ENCODE data around the gene KCNT2. TPM values are rescaled to one million over a fixed set of nuclear protein-coding genes. Genes with fewer than 3 reads are reported as not detected.

KCNT2 gene
- total and polyA plus RNA-seq, 5 donors from 2014 or later, result not detected

DNA sequence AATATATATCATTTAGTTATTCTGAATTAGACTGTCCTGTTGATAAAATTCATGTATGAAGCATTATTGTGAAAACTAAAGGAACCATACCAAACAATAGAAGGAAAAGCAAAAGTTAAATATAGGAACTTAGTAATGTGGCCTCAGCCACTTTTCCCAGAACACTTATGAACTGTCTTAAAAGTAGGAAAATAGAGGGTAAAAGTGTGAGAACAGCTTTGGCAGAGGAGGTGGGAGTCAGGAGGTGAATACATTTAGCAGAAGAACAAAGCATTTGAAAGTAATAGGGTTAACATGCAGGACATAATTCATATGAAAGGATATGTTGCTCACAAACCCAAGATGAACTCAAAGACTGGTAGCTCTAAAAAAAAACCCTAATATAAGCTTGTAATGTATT is 121.9 kb downstream of the KCNT2 start:
- H3K9me3 Mint-ChIP-seq, result peaks cover 0 to 15% (median 0%) of the 10 kb centered on the region in 7 donors
- no peak overlapping the region for H3K27ac Mint-ChIP-seq
- Histone ChIP-seq H3K4me3 (ENCODE audit: low read depth, low read length) (no peak overlapping the region), H3K36me3 (ENCODE audit: control insufficient read depth, insufficient read depth, low read length) (no peaks in the 10 kb centered on the region), H3K27ac (ENCODE audit: insufficient read depth, low read length, poor library complexity, severe bottlenecking) (no peak overlapping the region), H3K9me3 (ENCODE audit: control insufficient read depth in 2 of 2, low read length in 2 of 2) (no peaks in the 10 kb centered on the region), H3K4me1 (ENCODE audit: control insufficient read depth, insufficient read depth, low read length, poor library complexity, severe bottlenecking) (no peaks in the 10 kb centered on the region), H3K27me3 (ENCODE audit: control insufficient read depth, insufficient read depth, low read length) (no peaks in the 10 kb centered on the region)
- no peaks in the 10 kb centered on the region for H3K27me3 Mint-ChIP-seq
- DNase-seq (no peak), ATAC-seq (ENCODE audit: low read depth in 2 of 2) (no peak)
- H3K36me3 Mint-ChIP-seq, result no peaks in the 10 kb centered on the region
- H3K4me1 Mint-ChIP-seq, result no peaks in the 10 kb centered on the region
- H3K4me3 Mint-ChIP-seq, result no peak overlapping the region

DNA sequence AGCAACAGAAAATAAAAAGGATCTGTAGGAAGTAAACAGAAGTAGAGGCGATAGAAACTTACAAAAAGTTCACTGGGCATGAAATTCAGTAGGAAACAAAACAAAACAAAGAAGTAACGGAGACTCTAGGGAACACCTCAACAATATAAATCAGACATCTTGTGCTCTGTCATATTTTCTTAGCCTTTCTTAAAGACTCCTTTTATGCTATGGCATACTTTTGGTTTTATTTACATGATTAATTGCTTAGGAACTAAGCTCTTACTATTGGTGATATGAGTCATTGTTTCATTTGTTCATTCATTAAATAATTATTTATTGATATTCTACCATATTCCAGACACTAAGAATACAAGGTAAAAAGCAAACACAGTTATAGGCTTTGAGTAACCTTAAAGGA is 126.6 kb downstream of the KCNT2 start:
- no peak for DNase-seq
- no peaks in the 10 kb centered on the region for H3K27me3 Mint-ChIP-seq
- H3K27ac ChIP-seq (ENCODE audit: insufficient read depth, low read length, poor library complexity, severe bottlenecking), result no peak overlapping the region

DNA sequence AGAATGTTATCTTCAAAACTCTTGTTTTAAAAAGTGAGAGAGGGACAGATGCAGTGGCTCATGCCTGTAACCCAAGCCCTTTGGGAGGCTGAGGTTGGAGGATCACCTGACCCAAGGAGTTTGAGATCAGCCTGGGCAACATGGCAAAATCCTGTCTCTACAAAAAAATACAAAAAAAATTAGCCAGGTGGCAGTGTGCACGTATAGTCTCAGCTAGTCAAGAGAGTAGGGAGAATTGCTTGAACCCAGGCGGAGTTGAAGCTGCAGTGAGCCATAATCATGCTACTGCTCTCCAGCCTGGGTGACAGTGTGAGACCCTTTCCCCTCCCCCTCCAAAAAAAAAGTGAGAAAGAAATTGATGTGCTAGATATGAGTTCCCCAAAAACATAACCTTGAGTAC is 131.0 kb downstream of the KCNT2 start:
- H3K4me3 ChIP-seq (ENCODE audit: low read depth, low read length), result no peak overlapping the region
- no peaks in the 10 kb centered on the region for H3K27me3 ChIP-seq (ENCODE audit: control insufficient read depth, insufficient read depth, low read length)
- H3K27me3 Mint-ChIP-seq, result no peaks in the 10 kb centered on the region
- no peaks in the 10 kb centered on the region for H3K36me3 ChIP-seq (ENCODE audit: control insufficient read depth, insufficient read depth, low read length)
- H3K4me1 ChIP-seq (ENCODE audit: control insufficient read depth, insufficient read depth, low read length, poor library complexity, severe bottlenecking), result no peaks in the 10 kb centered on the region
- peaks cover 0 to 9% (median 2%) of the 10 kb centered on the region in 7 donors for H3K9me3 Mint-ChIP-seq
- H3K4me1 Mint-ChIP-seq, result no peaks in the 10 kb centered on the region
- no peaks in the 10 kb centered on the region for H3K36me3 Mint-ChIP-seq
- ATAC-seq (ENCODE audit: low read depth in 2 of 2) (no peak), DNase-seq (no peak)
- no peaks in the 10 kb centered on the region for H3K9me3 ChIP-seq (ENCODE audit: control insufficient read depth in 2 of 2, low read length in 2 of 2)
- H3K4me3 Mint-ChIP-seq, result no peak overlapping the region
- no peak overlapping the region for H3K27ac ChIP-seq (ENCODE audit: insufficient read depth, low read length, poor library complexity, severe bottlenecking)
- no peak overlapping the region for H3K27ac Mint-ChIP-seq

More for the DNA sequence above, 126.6 kb downstream of the KCNT2 start:
- H3K27ac Mint-ChIP-seq, result no peak overlapping the region
- ATAC-seq (ENCODE audit: low read depth in 2 of 2), result no peak
- no peaks in the 10 kb centered on the region for H3K9me3 ChIP-seq (ENCODE audit: control insufficient read depth in 2 of 2, low read length in 2 of 2)
- H3K36me3 ChIP-seq (ENCODE audit: control insufficient read depth, insufficient read depth, low read length), result no peaks in the 10 kb centered on the region
- no peaks in the 10 kb centered on the region for H3K27me3 ChIP-seq (ENCODE audit: control insufficient read depth, insufficient read depth, low read length)
- H3K4me1 Mint-ChIP-seq, result no peaks in the 10 kb centered on the region
- H3K4me1 ChIP-seq (ENCODE audit: control insufficient read depth, insufficient read depth, low read length, poor library complexity, severe bottlenecking), result no peaks in the 10 kb centered on the region
- H3K36me3 Mint-ChIP-seq, result no peaks in the 10 kb centered on the region
- H3K9me3 Mint-ChIP-seq, result peaks cover 0 to 13% (median 2%) of the 10 kb centered on the region in 7 donors
- H3K4me3 Mint-ChIP-seq, result no peak overlapping the region
- no peak overlapping the region for H3K4me3 ChIP-seq (ENCODE audit: low read depth, low read length)

GRCh38 chr1:196467230-196467925 is 140.9 kb downstream of the KCNT2 start:
- Mint-ChIP-seq H3K27me3 (no peaks in the 10 kb centered on the region), H3K4me3 (no peak overlapping the region), H3K36me3 (no peaks in the 10 kb centered on the region), H3K27ac (no peak overlapping the region), H3K4me1 (no peaks in the 10 kb centered on the region), H3K9me3 (peaks cover 0 to 2% (median 0%) of the 10 kb centered on the region in 7 donors)
- Histone ChIP-seq H3K9me3 (ENCODE audit: control insufficient read depth in 2 of 2, low read length in 2 of 2) (no peaks in the 10 kb centered on the region), H3K27ac (ENCODE audit: insufficient read depth, low read length, poor library complexity, severe bottlenecking) (no peak overlapping the region), H3K4me1 (ENCODE audit: control insufficient read depth, insufficient read depth, low read length, poor library complexity, severe bottlenecking) (no peaks in the 10 kb centered on the region), H3K36me3 (ENCODE audit: control insufficient read depth, insufficient read depth, low read length) (no peaks in the 10 kb centered on the region), H3K4me3 (ENCODE audit: low read depth, low read length) (no peak overlapping the region), H3K27me3 (ENCODE audit: control insufficient read depth, insufficient read depth, low read length) (no peaks in the 10 kb centered on the region)
- DNase-seq (no peak), ATAC-seq (ENCODE audit: low read depth in 2 of 2) (no peak)

DNA sequence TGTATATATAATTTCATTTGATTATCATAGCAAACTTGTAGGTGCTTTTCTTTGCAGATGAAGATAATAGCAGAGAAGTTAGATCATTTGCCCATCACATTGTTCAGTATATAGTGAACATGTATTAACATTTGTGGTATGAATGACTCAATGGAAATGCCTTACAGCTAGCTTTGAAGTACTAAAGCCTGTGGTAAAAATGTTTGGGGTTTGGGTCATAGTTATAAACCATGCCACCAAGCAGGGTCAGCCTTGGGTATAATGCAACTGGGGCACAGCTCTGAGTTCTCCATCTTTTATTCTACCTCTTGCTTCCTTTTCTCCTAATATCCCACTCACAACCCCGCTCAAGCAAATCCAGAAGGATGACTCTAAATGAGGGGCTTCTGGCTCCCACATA is 141.6 kb downstream of the KCNT2 start:
- Mint-ChIP-seq H3K36me3 (no peaks in the 10 kb centered on the region), H3K4me3 (no peak overlapping the region), H3K9me3 (peaks cover 0 to 2% (median 0%) of the 10 kb centered on the region in 7 donors), H3K4me1 (no peaks in the 10 kb centered on the region), H3K27me3 (no peaks in the 10 kb centered on the region), H3K27ac (no peak overlapping the region)
- H3K9me3 ChIP-seq (ENCODE audit: control insufficient read depth in 2 of 2, low read length in 2 of 2), result no peaks in the 10 kb centered on the region
- no peak overlapping the region for H3K4me3 ChIP-seq (ENCODE audit: low read depth, low read length)
- H3K4me1 ChIP-seq (ENCODE audit: control insufficient read depth, insufficient read depth, low read length, poor library complexity, severe bottlenecking), result no peaks in the 10 kb centered on the region
- no peak for ATAC-seq (ENCODE audit: low read depth in 2 of 2)
- H3K27ac ChIP-seq (ENCODE audit: insufficient read depth, low read length, poor library complexity, severe bottlenecking), result no peak overlapping the region
- no peaks in the 10 kb centered on the region for H3K27me3 ChIP-seq (ENCODE audit: control insufficient read depth, insufficient read depth, low read length)
- H3K36me3 ChIP-seq (ENCODE audit: control insufficient read depth, insufficient read depth, low read length), result no peaks in the 10 kb centered on the region
- no peak for DNase-seq

- H3K4me3 Mint-ChIP-seq, result no peak overlapping the region
- H3K36me3 Mint-ChIP-seq, result no peaks in the 10 kb centered on the region
- no peaks in the 10 kb centered on the region for H3K27me3 Mint-ChIP-seq
- no peaks in the 10 kb centered on the region for H3K4me1 ChIP-seq (ENCODE audit: control insufficient read depth, insufficient read depth, low read length, poor library complexity, severe bottlenecking)
- no peak overlapping the region for H3K27ac Mint-ChIP-seq
- no peaks in the 10 kb centered on the region for H3K36me3 ChIP-seq (ENCODE audit: control insufficient read depth, insufficient read depth, low read length)
- H3K4me1 Mint-ChIP-seq, result no peaks in the 10 kb centered on the region
- DNase-seq (no peak), ATAC-seq (ENCODE audit: low read depth in 2 of 2) (no peak)
- no peak overlapping the region for H3K4me3 ChIP-seq (ENCODE audit: low read depth, low read length)
- H3K9me3 ChIP-seq (ENCODE audit: control insufficient read depth in 2 of 2, low read length in 2 of 2), result no peaks in the 10 kb centered on the region
- H3K27me3 ChIP-seq (ENCODE audit: control insufficient read depth, insufficient read depth, low read length), result no peaks in the 10 kb centered on the region
- no peak overlapping the region for H3K27ac ChIP-seq (ENCODE audit: insufficient read depth, low read length, poor library complexity, severe bottlenecking)
- peaks cover 0 to 2% (median 0%) of the 10 kb centered on the region in 7 donors for H3K9me3 Mint-ChIP-seq
Observed at GRCh38 chr1:196466166-196466565, 142.1 kb downstream of the KCNT2 start.

- H3K36me3 Mint-ChIP-seq, result no peaks in the 10 kb centered on the region
- H3K27me3 Mint-ChIP-seq, result no peaks in the 10 kb centered on the region
- no peak overlapping the region for H3K27ac ChIP-seq (ENCODE audit: insufficient read depth, low read length, poor library complexity, severe bottlenecking)
- H3K9me3 ChIP-seq (ENCODE audit: control insufficient read depth in 2 of 2, low read length in 2 of 2), result no peaks in the 10 kb centered on the region
- H3K36me3 ChIP-seq (ENCODE audit: control insufficient read depth, insufficient read depth, low read length), result no peaks in the 10 kb centered on the region
- no peak overlapping the region for H3K4me3 ChIP-seq (ENCODE audit: low read depth, low read length)
- peaks cover 0 to 2% (median 0%) of the 10 kb centered on the region in 7 donors for H3K9me3 Mint-ChIP-seq
- DNase-seq, result no peak
- H3K4me3 Mint-ChIP-seq, result no peak overlapping the region
- H3K4me1 Mint-ChIP-seq, result no peaks in the 10 kb centered on the region
- no peaks in the 10 kb centered on the region for H3K4me1 ChIP-seq (ENCODE audit: control insufficient read depth, insufficient read depth, low read length, poor library complexity, severe bottlenecking)
- ATAC-seq (ENCODE audit: low read depth in 2 of 2), result no peak
- no peaks in the 10 kb centered on the region for H3K27me3 ChIP-seq (ENCODE audit: control insufficient read depth, insufficient read depth, low read length)
- H3K27ac Mint-ChIP-seq, result no peak overlapping the region
Observed at GRCh38 chr1:196464480-196464941, 143.7 kb downstream of the KCNT2 start.

GRCh38 chr1:196462086-196462485 is 146.2 kb downstream of the KCNT2 start:
- ATAC-seq (ENCODE audit: low read depth in 2 of 2), result no peak
- Histone ChIP-seq H3K9me3 (ENCODE audit: control insufficient read depth in 2 of 2, low read length in 2 of 2) (no peaks in the 10 kb centered on the region), H3K4me3 (ENCODE audit: low read depth, low read length) (no peak overlapping the region), H3K36me3 (ENCODE audit: control insufficient read depth, insufficient read depth, low read length) (no peaks in the 10 kb centered on the region), H3K4me1 (ENCODE audit: control insufficient read depth, insufficient read depth, low read length, poor library complexity, severe bottlenecking) (no peaks in the 10 kb centered on the region), H3K27me3 (ENCODE audit: control insufficient read depth, insufficient read depth, low read length) (no peaks in the 10 kb centered on the region), H3K27ac (ENCODE audit: insufficient read depth, low read length, poor library complexity, severe bottlenecking) (no peak overlapping the region)
- H3K27ac Mint-ChIP-seq, result no peak overlapping the region
- no peak for DNase-seq
- H3K9me3 Mint-ChIP-seq, result peaks cover 0 to 2% (median 0%) of the 10 kb centered on the region in 7 donors
- no peaks in the 10 kb centered on the region for H3K27me3 Mint-ChIP-seq
- no peaks in the 10 kb centered on the region for H3K36me3 Mint-ChIP-seq
- H3K4me3 Mint-ChIP-seq, result no peak overlapping the region
- H3K4me1 Mint-ChIP-seq, result no peaks in the 10 kb centered on the region
